Stimulated activated CD4-positive, alpha-beta T cell treated with anti-CD3 and anti-CD28 coated beads, TNF-alpha, amount 100 ng/mL, for 48 hours (primary cell): ENCODE measurements around the gene NDST3.

Experiments used
- DNase-seq, 3 donors: peaks; one replicate each; pipeline ENCODE4 v3.0.0-alpha.2; 2020; ENCODE audit warnings: low read depth in 3 of 3

NDST3 gene

GRCh38 chr4:118081434-118081833 lies 47.1 kb downstream of the NDST3 start:
- no peak for DNase-seq

GRCh38 chr4:118082182-118082581 lies 47.9 kb downstream of the NDST3 start:
- no peak for DNase-seq

- no peak for DNase-seq
Observed at GRCh38 chr4:118085700-118086099, 51.4 kb downstream of the NDST3 start.

GRCh38 chr4:118086344-118086743 lies 52.1 kb downstream of the NDST3 start:
- peak in 2 of 3 donors; percentile 11 to 12 for DNase-seq

- no peak for DNase-seq
Observed at GRCh38 chr4:118087366-118087765, 53.1 kb downstream of the NDST3 start.

- no peak for DNase-seq
Observed at GRCh38 chr4:118099106-118099505, 64.8 kb downstream of the NDST3 start.

- no peak for DNase-seq
Observed at GRCh38 chr4:118102195-118102594, 67.9 kb downstream of the NDST3 start.

- no peak for DNase-seq
Observed at GRCh38 chr4:118112117-118113046, 78.1 kb downstream of the NDST3 start.

- no peak for DNase-seq
Observed at GRCh38 chr4:118113220-118113619, 78.9 kb downstream of the NDST3 start.

- no peak for DNase-seq
Observed at GRCh38 chr4:118114720-118115119, 80.4 kb downstream of the NDST3 start.

GRCh38 chr4:118120120-118120760 lies 86.0 kb downstream of the NDST3 start:
- no peak for DNase-seq

GRCh38 chr4:118124997-118125396 lies 90.7 kb downstream of the NDST3 start:
- DNase-seq, result no peak

GRCh38 chr4:118139241-118139640 lies 105.0 kb downstream of the NDST3 start:
- DNase-seq, result no peak

GRCh38 chr4:118141240-118141639 lies 107.0 kb downstream of the NDST3 start:
- DNase-seq, result no peak

- DNase-seq, result no peak
Observed at GRCh38 chr4:118154649-118155048, 120.4 kb downstream of the NDST3 start.

GRCh38 chr4:118155516-118155915 lies 121.2 kb downstream of the NDST3 start:
- no peak for DNase-seq

- no peak for DNase-seq
Observed at GRCh38 chr4:118158763-118159375, 124.6 kb downstream of the NDST3 start.

GRCh38 chr4:118167306-118167705 lies 133.0 kb downstream of the NDST3 start:
- no peak for DNase-seq

- no peak for DNase-seq
Observed at GRCh38 chr4:118171381-118171780, 137.1 kb downstream of the NDST3 start.

GRCh38 chr4:118173126-118173525 lies 138.8 kb downstream of the NDST3 start:
- DNase-seq, result no peak

GRCh38 chr4:118173956-118174725 lies 139.9 kb downstream of the NDST3 start:
- no peak for DNase-seq

GRCh38 chr4:118175506-118175905 lies 141.2 kb downstream of the NDST3 start:
- DNase-seq, result no peak
